ENCODE data around the gene PRDM16.

- no peak for TF ChIP-seq CTCF (conservative IDR thresholded peaks at IDR 0.05; ENCODE audit: low read depth, low read length)
- TF ChIP-seq POLR2A (IDR thresholded peaks at IDR 0.05; ENCODE audit: low read depth, low read length) = no peak
- TF ChIP-seq CEBPB (IDR thresholded peaks at IDR 0.05; ENCODE audit: low read depth, low read length) = no peak
- TF ChIP-seq MAFK (IDR thresholded peaks at IDR 0.05; ENCODE audit: low read depth, low read length) = no peak
- no peak for TF ChIP-seq BHLHE40 (IDR thresholded peaks at IDR 0.05; ENCODE audit: low read depth, low read length)
- no peak for TF ChIP-seq USF2 (IDR thresholded peaks at IDR 0.05; ENCODE audit: low read depth, low read length)
- no peak for TF ChIP-seq MAZ (IDR thresholded peaks at IDR 0.05; ENCODE audit: borderline replicate concordance, low read depth, low read length)
- no peak for TF ChIP-seq MXI1 (IDR thresholded peaks at IDR 0.05; ENCODE audit: borderline replicate concordance, low read depth, low read length)
- no peak for TF ChIP-seq ELK1 (IDR thresholded peaks at IDR 0.05; ENCODE audit: borderline replicate concordance, low read depth, low read length)
- no peak for TF ChIP-seq SMC3 (IDR thresholded peaks at IDR 0.05; ENCODE audit: low read depth, low read length)
- no peak for TF ChIP-seq RFX5 (IDR thresholded peaks at IDR 0.05; ENCODE audit: low read depth, low read length)
- TF ChIP-seq FOS (IDR thresholded peaks at IDR 0.05; ENCODE audit: low read depth, low read length) = no peak
- TF ChIP-seq NFE2L2 (IDR thresholded peaks at IDR 0.05; ENCODE audit: low read depth, low read length) = no peak
These were observed 302.1 kb downstream of the PRDM16 start for GRCh38 chr1:3370856-3371703.
